ENCODE measurements around the gene GADD45GIP1.

GRCh38 chr19:12984683-12985048, 27.6 kb upstream of the GADD45GIP1 start:
- TF ChIP-seq, protein P1, sequence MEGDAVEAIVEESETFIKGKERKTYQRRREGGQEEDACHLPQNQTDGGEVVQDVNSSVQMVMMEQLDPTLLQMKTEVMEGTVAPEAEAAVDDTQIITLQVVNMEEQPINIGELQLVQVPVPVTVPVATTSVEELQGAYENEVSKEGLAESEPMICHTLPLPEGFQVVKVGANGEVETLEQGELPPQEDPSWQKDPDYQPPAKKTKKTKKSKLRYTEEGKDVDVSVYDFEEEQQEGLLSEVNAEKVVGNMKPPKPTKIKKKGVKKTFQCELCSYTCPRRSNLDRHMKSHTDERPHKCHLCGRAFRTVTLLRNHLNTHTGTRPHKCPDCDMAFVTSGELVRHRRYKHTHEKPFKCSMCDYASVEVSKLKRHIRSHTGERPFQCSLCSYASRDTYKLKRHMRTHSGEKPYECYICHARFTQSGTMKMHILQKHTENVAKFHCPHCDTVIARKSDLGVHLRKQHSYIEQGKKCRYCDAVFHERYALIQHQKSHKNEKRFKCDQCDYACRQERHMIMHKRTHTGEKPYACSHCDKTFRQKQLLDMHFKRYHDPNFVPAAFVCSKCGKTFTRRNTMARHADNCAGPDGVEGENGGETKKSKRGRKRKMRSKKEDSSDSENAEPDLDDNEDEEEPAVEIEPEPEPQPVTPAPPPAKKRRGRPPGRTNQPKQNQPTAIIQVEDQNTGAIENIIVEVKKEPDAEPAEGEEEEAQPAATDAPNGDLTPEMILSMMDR (IDR thresholded peaks at IDR 0.05): no peak
- no peak for TF ChIP-seq POLR2A (IDR thresholded peaks at IDR 0.05)
